ENCODE data around the gene CLCN1. TPM values are rescaled to one million over a fixed set of nuclear protein-coding genes. Genes with fewer than 3 reads are reported as not detected.

CLCN1 gene
- total RNA-seq, 1 donor from 2014 or later = not detected

GRCh38 chr7:143358626-143359025, 42.7 kb downstream of the CLCN1 start:
- Mint-ChIP-seq H3K4me3 (no peak overlapping the region), H3K36me3 (ENCODE audit: low read depth) (peaks cover 17% of the 10 kb centered on the region), H3K27ac (ENCODE audit: unreplicated experiment) (no peak overlapping the region), H3K27me3 (ENCODE audit: low read depth) (peaks cover 25% of the 10 kb centered on the region), H3K9me3 (no peaks in the 10 kb centered on the region), H3K4me1 (peaks cover 20% of the 10 kb centered on the region)
- no peak for DNase-seq (ENCODE audit: low read depth, low spot score)
- no peak for TF ChIP-seq CTCF (conservative IDR thresholded peaks at IDR 0.05)

DNA sequence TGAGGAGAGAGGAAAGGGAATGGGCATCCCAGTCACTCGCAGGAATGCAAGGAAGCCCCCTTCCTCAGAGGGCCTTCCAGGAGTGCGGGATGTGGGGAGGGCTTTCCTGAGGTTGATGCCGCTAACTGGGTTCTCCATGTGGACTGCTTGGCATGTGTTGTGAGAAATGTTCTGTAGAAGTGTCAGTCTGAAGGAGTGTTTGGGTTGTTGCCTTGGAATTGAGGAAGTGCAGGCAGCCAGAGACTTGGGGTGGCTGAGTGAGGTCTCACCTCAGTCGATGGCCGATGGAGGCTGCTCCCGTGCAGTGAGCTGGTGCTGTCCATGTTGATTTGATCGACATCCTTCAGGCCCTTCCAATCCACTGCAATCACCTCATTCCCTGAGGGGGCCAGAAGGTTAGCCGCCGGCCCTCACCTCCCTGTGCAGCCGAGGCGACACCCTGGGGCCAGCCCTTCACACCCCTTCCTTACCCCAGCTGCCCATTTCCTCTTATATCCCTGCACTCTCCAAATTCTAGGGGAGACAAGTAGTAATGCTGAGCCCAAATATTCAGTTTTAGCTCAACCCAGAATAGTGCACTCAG, 44.0 kb downstream of the CLCN1 start:
- Mint-ChIP-seq H3K4me1 (peaks cover 19% of the 10 kb centered on the region), H3K27ac (ENCODE audit: unreplicated experiment) (no peak overlapping the region), H3K4me3 (peak overlapping the region; percentile 84), H3K9me3 (no peaks in the 10 kb centered on the region), H3K27me3 (ENCODE audit: low read depth) (peaks cover 37% of the 10 kb centered on the region), H3K36me3 (ENCODE audit: low read depth) (peaks cover 17% of the 10 kb centered on the region)
- no peak for DNase-seq (ENCODE audit: low read depth, low spot score)
- TF ChIP-seq CTCF (conservative IDR thresholded peaks at IDR 0.05) = no peak

DNA sequence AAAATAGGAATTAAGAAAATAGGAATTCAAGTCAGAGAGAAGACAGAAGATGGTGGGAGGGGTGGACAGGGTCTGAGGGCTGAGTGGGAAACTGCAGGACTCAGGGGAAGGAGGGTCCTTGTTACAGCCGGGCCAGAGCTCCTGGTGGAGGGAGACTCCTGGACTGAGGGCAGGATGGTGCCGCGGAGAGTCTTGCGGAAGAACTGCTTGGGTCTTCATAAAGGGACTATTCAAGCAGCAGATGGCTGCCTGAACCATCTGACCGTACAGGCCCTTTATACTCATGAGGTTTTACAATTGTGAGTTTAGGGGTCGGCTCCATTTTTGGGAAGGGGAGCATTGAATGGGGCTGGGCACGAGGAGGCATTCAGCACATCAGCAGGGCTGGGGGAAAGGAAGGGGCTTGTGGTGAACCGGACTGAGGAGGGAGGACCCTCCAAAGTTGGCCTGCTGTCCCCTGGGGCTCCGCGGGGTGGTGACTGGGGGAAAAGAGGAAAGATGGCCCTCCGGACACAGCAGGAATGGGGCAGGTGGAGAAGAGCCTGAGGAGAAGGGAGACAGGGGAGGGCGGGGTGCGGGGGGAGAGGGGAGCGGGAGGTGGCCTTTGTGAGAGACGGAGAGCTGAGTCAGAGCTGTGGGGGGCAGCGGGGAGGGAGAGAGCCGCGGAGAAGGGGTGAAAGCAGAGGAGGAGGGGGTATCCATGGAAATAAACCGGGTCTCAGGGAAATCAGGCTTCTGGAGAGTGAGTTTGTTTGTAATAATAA, 45.1 kb downstream of the CLCN1 start:
- no peak for TF ChIP-seq CTCF (conservative IDR thresholded peaks at IDR 0.05)
- peak overlapping the region; percentile 48 for H3K27ac Mint-ChIP-seq (ENCODE audit: unreplicated experiment)
- no peaks in the 10 kb centered on the region for H3K9me3 Mint-ChIP-seq
- no peak for DNase-seq (ENCODE audit: low read depth, low spot score)
- peaks cover 15% of the 10 kb centered on the region for H3K36me3 Mint-ChIP-seq (ENCODE audit: low read depth)
- peaks cover 45% of the 10 kb centered on the region for H3K27me3 Mint-ChIP-seq (ENCODE audit: low read depth)
- H3K4me3 Mint-ChIP-seq = peak overlapping the region; percentile 84
- peaks cover 19% of the 10 kb centered on the region for H3K4me1 Mint-ChIP-seq

- H3K27me3 Mint-ChIP-seq (ENCODE audit: low read depth) = peaks cover 49% of the 10 kb centered on the region
- peaks cover 15% of the 10 kb centered on the region for H3K36me3 Mint-ChIP-seq (ENCODE audit: low read depth)
- H3K4me3 Mint-ChIP-seq = peak overlapping the region; percentile 85
- peaks cover 19% of the 10 kb centered on the region for H3K4me1 Mint-ChIP-seq
- DNase-seq (ENCODE audit: low read depth, low spot score) = no peak
- H3K9me3 Mint-ChIP-seq = no peaks in the 10 kb centered on the region
- TF ChIP-seq CTCF (conservative IDR thresholded peaks at IDR 0.05) = no peak
- no peak overlapping the region for H3K27ac Mint-ChIP-seq (ENCODE audit: unreplicated experiment)
These were observed 45.7 kb downstream of the CLCN1 start for GRCh38 chr7:143361552-143362130.

DNA sequence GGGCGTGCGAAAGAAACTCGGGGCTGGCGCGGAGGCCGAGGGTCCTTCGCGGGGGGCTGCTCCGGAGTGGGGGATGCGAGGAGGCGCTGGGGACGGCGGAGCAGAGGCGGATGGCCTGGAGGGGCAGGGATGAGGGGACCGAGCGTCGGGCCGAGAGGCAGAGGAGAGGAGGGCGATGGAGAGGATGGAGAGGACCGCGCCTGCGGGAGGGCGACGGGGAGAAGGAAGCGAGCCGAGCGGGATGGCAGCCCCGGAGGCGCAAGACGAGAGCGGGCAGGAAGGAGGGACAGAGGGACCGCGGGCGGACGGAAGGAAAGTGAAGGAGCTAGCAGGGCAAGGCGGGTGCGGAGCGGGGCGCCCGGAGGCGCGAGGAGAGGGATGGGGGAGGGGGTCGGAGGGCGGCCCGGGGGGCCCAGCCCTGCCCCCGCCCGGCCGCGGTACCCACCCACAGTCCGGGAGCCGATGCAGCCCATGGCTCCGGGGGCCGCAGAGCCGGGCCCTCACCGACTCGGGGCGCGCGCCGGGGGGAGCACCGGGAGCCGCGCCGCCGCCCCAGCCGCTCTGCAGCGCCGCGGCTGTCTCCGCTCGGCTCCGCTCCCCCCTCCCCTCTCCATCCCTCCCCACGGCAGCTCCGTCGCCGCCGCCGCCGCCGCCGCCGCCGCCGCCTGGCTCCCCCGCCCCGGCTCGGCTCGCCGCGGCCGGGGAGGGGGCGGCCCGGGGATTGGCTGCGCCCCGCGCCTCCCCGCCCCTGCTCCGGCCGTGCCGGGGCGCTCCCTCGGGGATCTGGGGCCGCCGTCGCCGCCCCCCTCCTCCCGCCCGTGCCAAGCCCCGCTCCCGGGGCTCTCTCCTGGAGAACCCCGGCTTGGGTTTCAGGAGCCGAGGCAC, 46.5 kb downstream of the CLCN1 start, which contains the start of gene FAM131B:
Gene FAM131B, minus strand, starts transcription at position 583 of the 885 bp plus-strand sequence. Its CDS starts 110 bp downstream, at position 473.
- Mint-ChIP-seq H3K9me3 (no peaks in the 10 kb centered on the region), H3K4me3 (peak within 1 kb of the TSS; percentile 86), H3K27me3 (ENCODE audit: low read depth) (peaks cover 49% of the 10 kb centered on the region), H3K36me3 (ENCODE audit: low read depth) (peaks cover 9% of the 10 kb centered on the region), H3K4me1 (peaks cover 19% of the 10 kb centered on the region), H3K27ac (ENCODE audit: unreplicated experiment) (no peak within 1 kb of the TSS)
- no peak for TF ChIP-seq CTCF (conservative IDR thresholded peaks at IDR 0.05)
- DNase-seq (ENCODE audit: low read depth, low spot score) = no peak
